IMR-90 (cell line): Measurements from ENCODE around the gene HMOX1. TPM values are rescaled to one million over a fixed set of nuclear protein-coding genes. Genes with fewer than 3 reads are reported as not detected.

Source experiments
- ATAC-seq: fragments of 200-7000 bp; cut with Tn5 transposase; 2 replicates; pipeline ENCODE4 v1.9.1; 2020; ENCODE audit warnings: low read depth, mild to moderate bottlenecking, moderate library complexity
- BruUV-seq: library from RNA; stranded (reverse); fragments of 400-500 nt; replicated peaks from 2 replicates; lab custom pipeline; 2021; lab: Mats Ljungman, UMichigan
- CTCF ChIA-PET: fragments of 300-600 bp; formaldehyde crosslinking; extraction: SDS; loops from one replicate; lab custom pipeline; 2021; ENCODE audit warnings: antibody characterized with exemption; lab: Yijun Ruan, JAX
- POLR2A ChIA-PET: fragments of 300-600 bp; sonication (Branson Sonifier 250); formaldehyde crosslinking; loops from one replicate; lab custom pipeline; 2022; ENCODE audit warnings: antibody characterized with exemption; ENCODE audit not compliant: unreplicated experiment; lab: Charles Lee
- DNase-seq: peaks from one replicate; pipeline ENCODE4 v3.0.0; 2013
- H2AFZ ChIP-seq: replicated peaks from 2 replicates; pipeline ENCODE3; 2013; ENCODE audit warnings: low read length, mild to moderate bottlenecking; ENCODE audit not compliant: poor library complexity
- H2AK5ac ChIP-seq: 2 replicates; pipeline ENCODE4 v1.6.1; 2013; ENCODE audit warnings: low read depth, low read length, inconsistent platforms
- H2AK9ac ChIP-seq: replicated peaks from 2 replicates; pipeline ENCODE3; 2013; ENCODE audit warnings: mild to moderate bottlenecking, low read depth, low read length, moderate library complexity; ENCODE audit not compliant: poor library complexity
- H2BK120ac ChIP-seq: 2 replicates; pipeline ENCODE4 v1.6.1; 2013; ENCODE audit warnings: low read depth, low read length, inconsistent platforms
- H2BK15ac ChIP-seq: 3 replicates; pipeline ENCODE4 v1.6.1; 2013; ENCODE audit warnings: low read depth, low read length, inconsistent platforms
- H2BK20ac ChIP-seq: 2 replicates; pipeline ENCODE4 v1.6.1; 2013; ENCODE audit warnings: low read depth, mild to moderate bottlenecking, inconsistent platforms, low read length, moderate library complexity
- H2BK5ac ChIP-seq: 2 replicates; pipeline ENCODE4 v1.6.1; 2013; ENCODE audit warnings: mild to moderate bottlenecking, low read depth, low read length, inconsistent platforms; ENCODE audit not compliant: poor library complexity, severe bottlenecking
- H3K14ac ChIP-seq: replicated peaks from 2 replicates; pipeline ENCODE4 v1.6.1; 2013; ENCODE audit warnings: low read depth, low read length, inconsistent platforms
- H3K18ac ChIP-seq: 2 replicates; pipeline ENCODE4 v1.6.1; 2013; ENCODE audit warnings: low read depth, low read length, control low read depth
- H3K23ac ChIP-seq: 2 replicates; pipeline ENCODE4 v1.6.1; 2013; ENCODE audit warnings: low read depth, low read length, inconsistent platforms
- H3K27ac ChIP-seq: 2 replicates; pipeline ENCODE4 v1.5.1; 2013; ENCODE audit warnings: mild to moderate bottlenecking, control low read depth, low read length; ENCODE audit not compliant: insufficient read depth
- H3K27me3 ChIP-seq: 2 replicates; pipeline ENCODE4 v1.6.1; 2013; ENCODE audit warnings: low read length; ENCODE audit not compliant: control insufficient read depth, insufficient read depth
- H3K36me3 ChIP-seq: 2 replicates; pipeline ENCODE4 v1.6.1; 2013; ENCODE audit warnings: low read length, mixed read lengths; ENCODE audit not compliant: control insufficient read depth, insufficient read depth
- H3K4ac ChIP-seq: 2 replicates; pipeline ENCODE4 v1.6.1; 2013; ENCODE audit warnings: low read depth, low read length, inconsistent platforms
- H3K4me1 ChIP-seq: 2 replicates; pipeline ENCODE4 v1.6.1; 2013; ENCODE audit warnings: low read length, mixed read lengths; ENCODE audit not compliant: control insufficient read depth, insufficient read depth
- H3K4me2 ChIP-seq: 2 replicates; pipeline ENCODE4 v1.6.1; 2013; ENCODE audit warnings: low read depth, mild to moderate bottlenecking, control low read depth, low read length, moderate library complexity
- H3K4me3 ChIP-seq: 2 replicates; pipeline ENCODE4 v1.5.1; 2013; ENCODE audit warnings: low read depth, mild to moderate bottlenecking, control low read depth, low read length, moderate library complexity; ENCODE audit not compliant: insufficient read depth
- H3K56ac ChIP-seq: 2 replicates; pipeline ENCODE4 v1.6.1; 2013; ENCODE audit warnings: low read length, inconsistent platforms; ENCODE audit not compliant: insufficient read depth; ENCODE audit errors: extremely low read depth
- H3K79me1 ChIP-seq, 2 experiments: 2 replicates each; pipeline ENCODE4 v1.6.1; 2013; ENCODE audit warnings: low read length in 2 of 2, inconsistent platforms in 1 of 2, low read depth in 1 of 2
- H3K9ac ChIP-seq: 2 replicates; pipeline ENCODE4 v1.6.1; 2013; ENCODE audit warnings: low read depth, low read length, control low read depth
- H3K9me1 ChIP-seq: 2 replicates; pipeline ENCODE4 v1.6.1; 2013; ENCODE audit warnings: low read length, inconsistent platforms; ENCODE audit not compliant: insufficient read depth
- H3K9me3 ChIP-seq: 2 replicates; pipeline ENCODE4 v1.6.1; 2013; ENCODE audit warnings: low read length; ENCODE audit not compliant: control insufficient read depth, insufficient read depth
- H4K20me1 ChIP-seq: 2 replicates; pipeline ENCODE4 v1.6.1; 2013; ENCODE audit warnings: low read length, inconsistent platforms; ENCODE audit not compliant: insufficient read depth
- H4K5ac ChIP-seq: 2 replicates; pipeline ENCODE4 v1.6.1; 2013; ENCODE audit warnings: mild to moderate bottlenecking, low read depth, low read length, control low read depth
- H4K8ac ChIP-seq, 2 experiments: 2 replicates each; pipeline ENCODE4 v1.6.1; 2013; ENCODE audit warnings: low read depth in 2 of 2, low read length in 2 of 2, control low read depth in 1 of 2, inconsistent platforms in 1 of 2
- H4K91ac ChIP-seq: 2 replicates; pipeline ENCODE4 v1.6.1; 2013; ENCODE audit warnings: low read depth, low read length, inconsistent platforms; ENCODE audit not compliant: insufficient read depth
- CEBPB ChIP-seq: IDR thresholded peaks from 2 replicates; pipeline ENCODE4 v1.6.1; 2012; ENCODE audit warnings: low read depth, low read length, improper control_type of control experiment
- CHD1 ChIP-seq: IDR thresholded peaks from 2 replicates; pipeline ENCODE4 v1.6.1; 2012; ENCODE audit warnings: low read depth, low read length, improper control_type of control experiment
- FOS ChIP-seq: fragments of 150-350 bp; IDR thresholded peaks from 2 replicates; pipeline ENCODE4 v1.6.1; 2016; ENCODE audit warnings: low read depth, low read length
- MAFK ChIP-seq: IDR thresholded peaks from 2 replicates; pipeline ENCODE4 v1.6.1; 2012; ENCODE audit warnings: low read depth, low read length, improper control_type of control experiment
- POLR2A ChIP-seq: IDR thresholded peaks from 2 replicates; pipeline ENCODE4 v1.6.1; 2012; ENCODE audit warnings: mild to moderate bottlenecking, low read depth, low read length
- RAD21 ChIP-seq: IDR thresholded peaks from 2 replicates; pipeline ENCODE4 v1.6.1; 2012; ENCODE audit warnings: low read length, improper control_type of control experiment
- RCOR1 ChIP-seq: IDR thresholded peaks from 2 replicates; pipeline ENCODE4 v1.6.1; 2012; ENCODE audit warnings: mild to moderate bottlenecking, low read length, improper control_type of control experiment; ENCODE audit not compliant: insufficient replicate concordance
- RFX5 ChIP-seq: IDR thresholded peaks from 2 replicates; pipeline ENCODE4 v1.8.0; 2012; ENCODE audit warnings: low read depth, mild to moderate bottlenecking, low read length, moderate library complexity
- SMC3 ChIP-seq: fragments of 150-350 bp; IDR thresholded peaks from 2 replicates; pipeline ENCODE4 v1.6.1; 2016; ENCODE audit warnings: low read depth, mild to moderate bottlenecking, antibody characterized with exemption, low read length, moderate library complexity
- WGBS, 2 experiments: methylation state at CpG; one replicate each; pipeline versions ENCODE4 v1.1.5 to v1.1.7; 2013; ENCODE audit warnings: missing lambda C conversion rate in 2 of 2; ENCODE audit not compliant: insufficient read length in 1 of 2; ENCODE audit errors: extremely low coverage in 2 of 2; 5-methylcytosine and 5-hydroxymethylcytosine counted together
- dilution Hi-C: fragments of 300-500 bp; cut with HindIII; formaldehyde crosslinking; loops from one replicate; pipeline ENCODE4 v1.14.3; 2018; ENCODE audit warnings: low sequenced_read_pairs; ENCODE audit not compliant: unreplicated experiment
- in situ Hi-C: fragments of 300-500 bp; cut with MboI; formaldehyde crosslinking; loops from 3 replicates; pipeline ENCODE4 v1.14.3; 2019; ENCODE audit warnings: low sequenced_read_pairs, inconsistent platforms, mixed read lengths
- intact Hi-C: fragments of 100-400 bp; cut with micrococcal nuclease; formaldehyde crosslinking; loops from 2 replicates; pipeline ENCODE4 v1.10.0; 2022
- polyA plus RNA-seq, 3 experiments: library from polyadenylated mRNA; depleted of rRNA; stranded (reverse); fragments of >200 nt; gene quantifications; 2 replicates each; pipeline ENCODE4 v1.2.3, GENCODE V29; 2012; ENCODE audit warnings: low replicate concordance in 1 of 3
- total RNA-seq: library from RNA; depleted of rRNA; stranded (reverse); fragments of >200 nt; gene quantifications from 2 replicates; pipeline ENCODE4 v1.2.3, GENCODE V29; 2012

The HMOX1 gene
- total and polyA plus RNA-seq, 2 of the 4 experiments (the other 2 are of a cell fraction): 23.1 to 50.5 TPM

- H3K9ac ChIP-seq: no peak overlapping the region
- H3K56ac ChIP-seq: no peak overlapping the region
- no peaks in the 10 kb centered on the region for H3K27me3 ChIP-seq
- H2AFZ ChIP-seq: no peak overlapping the region
- no CpG with 5 or more reads among the region's 4 CpGs for WGBS, 2 experiments
- peaks cover 2% of the 10 kb centered on the region; the same call in 1 of the 2 replicates for H3K9me1 ChIP-seq
- no peak overlapping the region for H2AK5ac ChIP-seq
- ChIA-PET POLR2A (no interaction called here), CTCF (interaction anchor here (0.6 to 1.1 kb wide), 2 partner anchors 55 to 163 kb away, joined by 3 to 4 read pairs; no protein-coding TSS in a partner anchor)
- H4K91ac ChIP-seq: 0 out of 2 replicates have a peak overlapping the region, but pooled peaks have one; percentile 5
- peaks cover 15% of the 10 kb centered on the region for H3K4me1 ChIP-seq
- H3K14ac ChIP-seq: no peak overlapping the region
- no peak overlapping the region for H3K4ac ChIP-seq
- H4K20me1 ChIP-seq: no peaks in the 10 kb centered on the region
- no peak overlapping the region for H2BK5ac ChIP-seq
- H4K8ac ChIP-seq: no peak overlapping the region
- no peaks in the 10 kb centered on the region for H3K36me3 ChIP-seq
- H4K5ac ChIP-seq: no peak overlapping the region
- no peak overlapping the region for H2BK15ac ChIP-seq
- in situ Hi-C loops (loop anchor here (5.0 to 10.0 kb wide), 2 partner anchors 233 to 771 kb away; no protein-coding TSS in a partner anchor), dilution Hi-C loops (no loop called here), intact Hi-C loops (loop anchor here (5.0 kb wide), 2 partner anchors 383 to 563 kb away; no protein-coding TSS in a partner anchor)
- H2BK120ac ChIP-seq: no peak overlapping the region
- no peak overlapping the region for H3K23ac ChIP-seq
- H2BK20ac ChIP-seq: no peak overlapping the region
- no TSS peak for BruUV-seq
- DNase-seq: no peak
- no peak overlapping the region for H3K27ac ChIP-seq
- H3K9me3 ChIP-seq: no peaks in the 10 kb centered on the region
- no peak overlapping the region for H2AK9ac ChIP-seq
- TF ChIP-seq RAD21: no peak
- TF ChIP-seq RCOR1: no peak
- TF ChIP-seq FOS: no peak
- TF ChIP-seq CHD1: no peak
- TF ChIP-seq RFX5: no peak
- no peak for TF ChIP-seq CEBPB
- TF ChIP-seq MAFK: no peak
- TF ChIP-seq SMC3: no peak
- no peak for TF ChIP-seq POLR2A
- H3K4me3 ChIP-seq: no peak overlapping the region
- H3K18ac ChIP-seq: no peak overlapping the region
- no peak overlapping the region for H3K4me2 ChIP-seq
- H3K79me1 ChIP-seq: no peaks in the 10 kb centered on the region
- no peak for ATAC-seq
These were observed 26.8 kb upstream of the HMOX1 start for GRCh38 chr22:35354068-35354467.
